Measurements from ENCODE around the gene TRAPPC3L.

- TF ChIP-seq, protein P1, sequence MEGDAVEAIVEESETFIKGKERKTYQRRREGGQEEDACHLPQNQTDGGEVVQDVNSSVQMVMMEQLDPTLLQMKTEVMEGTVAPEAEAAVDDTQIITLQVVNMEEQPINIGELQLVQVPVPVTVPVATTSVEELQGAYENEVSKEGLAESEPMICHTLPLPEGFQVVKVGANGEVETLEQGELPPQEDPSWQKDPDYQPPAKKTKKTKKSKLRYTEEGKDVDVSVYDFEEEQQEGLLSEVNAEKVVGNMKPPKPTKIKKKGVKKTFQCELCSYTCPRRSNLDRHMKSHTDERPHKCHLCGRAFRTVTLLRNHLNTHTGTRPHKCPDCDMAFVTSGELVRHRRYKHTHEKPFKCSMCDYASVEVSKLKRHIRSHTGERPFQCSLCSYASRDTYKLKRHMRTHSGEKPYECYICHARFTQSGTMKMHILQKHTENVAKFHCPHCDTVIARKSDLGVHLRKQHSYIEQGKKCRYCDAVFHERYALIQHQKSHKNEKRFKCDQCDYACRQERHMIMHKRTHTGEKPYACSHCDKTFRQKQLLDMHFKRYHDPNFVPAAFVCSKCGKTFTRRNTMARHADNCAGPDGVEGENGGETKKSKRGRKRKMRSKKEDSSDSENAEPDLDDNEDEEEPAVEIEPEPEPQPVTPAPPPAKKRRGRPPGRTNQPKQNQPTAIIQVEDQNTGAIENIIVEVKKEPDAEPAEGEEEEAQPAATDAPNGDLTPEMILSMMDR (IDR thresholded peaks at IDR 0.05; ENCODE audit: low read length) = no peak
- no peak for TF ChIP-seq EZH2phosphoT487 (IDR thresholded peaks at IDR 0.05; ENCODE audit: low read length)
- no peak for TF ChIP-seq EZH2 (optimal IDR thresholded peaks at IDR 0.05; ENCODE audit: low read depth, low read length)
These were observed 70.3 kb downstream of the TRAPPC3L start for GRCh38 chr6:116475141-116475540.
